HG02981 (cell line): ENCODE measurements around the gene ILKAP.

Source experiments
- ATAC-seq: cut with Tn5 transposase; IDR thresholded peaks from one replicate; pipeline ENCODE4 v1.9.1; 2021; ENCODE audit warnings: mild to moderate bottlenecking, moderate library complexity; ENCODE audit not compliant: unreplicated experiment

Gene ILKAP

DNA sequence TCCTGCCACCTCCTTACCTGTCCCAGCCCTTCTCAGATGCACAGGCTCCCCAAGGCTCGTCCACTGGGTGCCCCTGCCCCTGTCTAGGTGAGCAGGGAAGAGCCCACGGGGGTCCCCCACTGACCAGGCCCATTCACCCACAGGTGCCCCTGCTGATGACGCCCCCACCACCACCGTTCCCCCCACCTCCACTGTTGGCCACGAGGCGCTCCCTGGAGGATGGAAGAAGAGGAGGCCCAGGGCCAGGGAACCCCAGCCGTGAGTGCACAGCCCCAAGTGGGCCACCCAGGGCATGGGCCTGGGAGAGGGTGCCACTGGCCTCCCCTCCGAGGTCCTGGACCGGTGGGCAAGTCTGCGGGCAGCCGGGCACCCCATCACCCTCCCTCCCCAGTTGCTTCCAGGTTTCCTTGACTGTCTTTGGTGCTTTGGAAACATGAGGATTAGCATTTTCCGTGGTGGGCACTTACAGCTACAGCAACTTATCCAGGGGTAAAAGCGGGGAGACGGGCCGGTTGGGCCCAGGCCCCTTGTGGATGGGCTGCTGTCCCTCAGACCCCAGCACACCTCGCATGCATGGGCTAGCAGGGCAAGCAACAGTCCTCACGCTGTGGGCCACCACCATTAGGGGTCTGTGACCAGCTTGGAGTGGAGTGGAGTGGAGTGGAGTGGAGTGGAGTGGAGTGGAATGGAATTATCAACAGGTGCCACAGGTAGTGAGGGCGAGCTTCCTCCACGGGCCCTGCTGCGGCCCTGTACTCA lies 78.2 kb downstream of the ILKAP start:
- ATAC-seq, result no peak

DNA sequence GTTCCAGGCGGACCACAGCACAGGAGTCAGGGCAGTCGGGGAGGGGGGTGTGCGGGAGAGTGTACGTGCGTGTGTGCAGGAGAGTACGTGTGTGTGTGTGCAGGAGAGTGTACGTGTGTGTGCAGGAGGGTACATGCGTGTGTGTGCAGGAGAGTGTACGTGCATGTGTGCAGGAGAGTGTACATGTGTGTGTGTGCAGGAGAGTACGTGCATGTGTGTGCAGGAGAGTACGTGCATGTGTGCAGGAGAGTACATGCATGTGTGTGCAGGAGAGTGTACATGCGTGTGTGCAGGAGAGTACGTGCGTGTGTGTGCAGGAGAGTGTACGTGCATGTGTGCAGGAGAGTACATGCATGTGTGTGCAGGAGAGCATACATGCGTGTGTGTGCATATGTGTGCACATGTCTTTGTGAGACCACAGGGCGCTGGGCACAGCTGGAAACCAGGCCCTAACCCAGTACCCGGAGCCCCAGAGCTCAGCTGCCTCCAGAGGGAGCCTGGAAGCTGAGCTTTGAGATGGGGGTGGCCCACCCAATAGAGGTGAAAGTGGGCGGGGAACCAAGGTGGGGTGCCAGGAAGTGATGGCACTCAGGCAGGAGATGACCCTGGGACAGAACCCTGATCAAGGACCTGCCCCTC lies 78.9 kb downstream of the ILKAP start:
- no peak for ATAC-seq

DNA sequence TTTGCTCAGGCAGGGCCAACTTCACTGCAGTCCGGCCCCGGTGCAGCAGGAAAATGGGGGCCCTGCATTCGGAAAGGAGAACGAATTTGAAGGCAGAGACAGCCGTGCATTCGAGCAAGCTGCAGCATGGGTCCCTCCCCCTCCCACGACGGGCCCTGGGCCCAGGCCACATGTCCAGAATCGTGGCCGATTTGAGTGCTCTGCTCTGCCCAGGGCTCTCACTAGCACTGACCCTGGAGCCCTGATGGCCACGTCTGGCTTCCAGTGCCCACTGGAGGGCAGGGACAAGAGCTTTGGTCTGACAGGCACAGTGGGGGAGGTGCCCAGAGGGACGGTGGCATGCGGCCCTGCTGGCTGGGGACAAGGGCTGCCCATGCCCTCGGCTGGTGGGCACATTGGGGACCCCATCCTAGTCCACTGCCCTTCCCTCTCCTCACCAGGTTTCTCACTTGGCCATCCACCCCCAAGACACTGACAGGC lies 79.5 kb downstream of the ILKAP start:
- ATAC-seq, result no peak

GRCh38 chr2:238123218-238123971 lies 80.1 kb downstream of the ILKAP start:
- ATAC-seq, result no peak

DNA sequence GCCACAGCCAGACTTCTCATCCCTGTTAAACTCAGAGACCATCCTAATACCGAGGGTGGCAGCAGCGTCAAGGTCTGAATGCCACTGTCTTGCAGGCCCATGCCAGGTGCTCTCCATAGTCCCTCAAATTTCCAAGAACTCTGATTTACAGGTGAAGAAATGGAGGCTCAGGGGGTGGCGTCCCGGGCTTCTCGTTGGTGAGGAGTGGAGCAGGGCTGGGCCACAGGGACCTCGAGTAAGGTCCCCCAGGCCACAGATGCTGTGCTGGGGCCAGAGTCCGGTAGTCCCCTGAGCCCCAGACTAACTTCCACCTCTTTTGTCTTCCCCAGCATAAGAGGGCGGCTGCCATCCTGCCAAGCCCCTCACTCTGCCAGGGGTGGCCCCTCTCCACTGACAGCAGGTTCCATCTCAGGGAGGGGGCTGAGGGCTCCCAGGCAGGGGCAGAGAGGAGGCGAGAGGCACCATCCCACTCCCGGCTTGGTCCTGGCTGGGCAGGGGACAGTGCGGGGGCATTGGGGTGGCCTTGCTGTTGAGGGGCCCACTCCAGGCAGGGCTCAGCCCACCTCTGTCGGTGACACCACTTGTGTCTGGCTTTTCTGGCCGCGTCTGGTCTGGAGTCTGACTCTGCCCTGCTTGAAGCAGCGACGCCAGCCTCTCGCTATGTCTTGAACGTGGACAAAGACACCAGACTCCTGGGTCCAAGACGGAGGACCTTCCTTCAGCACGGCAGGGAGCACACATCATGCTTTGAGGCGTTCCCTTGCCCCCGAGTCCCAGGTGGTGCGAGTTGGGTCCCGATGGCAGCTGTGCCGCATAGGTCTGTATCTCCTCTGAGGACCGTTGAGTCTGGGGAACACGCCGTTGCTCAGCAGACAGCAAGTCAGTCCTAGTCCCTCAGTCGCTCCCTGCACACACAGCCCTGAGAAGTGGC lies 80.9 kb downstream of the ILKAP start:
- ATAC-seq, result no peak

GRCh38 chr2:238121511-238122286 lies 81.8 kb downstream of the ILKAP start:
- ATAC-seq, result no peak

GRCh38 chr2:238120463-238121298 lies 82.8 kb downstream of the ILKAP start:
- ATAC-seq, result no peak
